ENCODE measurements around the gene SCUBE3.

The SCUBE3 gene

DNA sequence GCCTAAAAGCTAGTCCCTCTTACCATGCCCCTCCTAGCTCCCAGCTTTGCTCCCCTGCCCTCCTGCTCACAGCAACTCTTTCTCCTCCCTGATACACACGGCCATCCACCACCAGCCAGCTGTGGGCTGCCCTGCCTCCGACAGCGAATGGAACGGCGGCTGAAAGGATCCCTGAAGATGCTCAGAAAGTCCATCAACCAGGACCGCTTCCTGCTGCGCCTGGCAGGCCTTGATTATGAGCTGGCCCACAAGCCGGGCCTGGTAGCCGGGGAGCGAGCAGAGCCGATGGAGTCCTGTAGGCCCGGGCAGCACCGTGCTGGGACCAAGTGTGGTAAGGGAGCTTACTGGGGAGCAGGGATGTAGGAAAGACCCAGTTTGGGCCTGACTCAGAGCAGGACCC lies 29.1 kb downstream of the SCUBE3 start:
- DNase-seq, result no peak

DNA sequence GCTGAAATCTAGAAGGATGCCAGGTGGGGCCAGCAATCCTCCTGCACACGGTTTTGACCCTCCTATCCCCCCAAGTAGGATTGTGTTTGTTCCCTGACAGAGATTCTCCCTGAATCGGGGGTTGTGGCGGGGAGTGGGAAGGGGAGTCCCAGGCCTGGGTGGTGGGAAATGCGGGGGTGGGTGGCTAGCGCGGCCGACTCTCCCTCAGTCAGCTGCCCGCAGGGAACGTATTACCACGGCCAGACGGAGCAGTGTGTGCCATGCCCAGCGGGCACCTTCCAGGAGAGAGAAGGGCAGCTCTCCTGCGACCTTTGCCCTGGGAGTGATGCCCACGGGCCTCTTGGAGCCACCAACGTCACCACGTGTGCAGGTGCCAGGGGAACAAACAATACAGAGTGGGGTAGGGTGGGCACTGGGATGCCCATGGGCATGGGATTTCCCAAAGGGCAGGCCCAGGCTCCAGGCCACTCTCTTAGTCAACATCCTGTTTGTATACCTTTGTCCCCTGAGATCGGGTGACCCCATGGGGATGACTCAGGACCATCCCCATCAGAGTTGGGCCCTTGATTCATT lies 29.7 kb downstream of the SCUBE3 start:
- DNase-seq, result no peak

DNA sequence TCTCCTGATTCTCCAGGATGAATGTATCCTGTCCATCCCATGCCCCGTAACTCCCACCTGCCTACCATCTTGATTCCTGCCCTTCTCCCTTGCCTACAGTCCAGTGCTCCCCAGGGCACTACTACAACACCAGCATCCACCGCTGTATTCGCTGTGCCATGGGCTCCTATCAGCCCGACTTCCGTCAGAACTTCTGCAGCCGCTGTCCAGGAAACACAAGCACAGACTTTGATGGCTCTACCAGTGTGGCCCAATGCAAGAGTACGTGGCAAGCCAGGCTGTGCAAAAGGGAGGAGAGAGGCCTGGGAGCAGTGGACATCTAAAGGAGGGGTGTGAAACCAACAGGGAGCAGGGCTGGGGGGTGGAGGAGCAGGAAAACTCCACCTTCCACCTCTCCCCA lies 30.8 kb downstream of the SCUBE3 start:
- no peak for DNase-seq

DNA sequence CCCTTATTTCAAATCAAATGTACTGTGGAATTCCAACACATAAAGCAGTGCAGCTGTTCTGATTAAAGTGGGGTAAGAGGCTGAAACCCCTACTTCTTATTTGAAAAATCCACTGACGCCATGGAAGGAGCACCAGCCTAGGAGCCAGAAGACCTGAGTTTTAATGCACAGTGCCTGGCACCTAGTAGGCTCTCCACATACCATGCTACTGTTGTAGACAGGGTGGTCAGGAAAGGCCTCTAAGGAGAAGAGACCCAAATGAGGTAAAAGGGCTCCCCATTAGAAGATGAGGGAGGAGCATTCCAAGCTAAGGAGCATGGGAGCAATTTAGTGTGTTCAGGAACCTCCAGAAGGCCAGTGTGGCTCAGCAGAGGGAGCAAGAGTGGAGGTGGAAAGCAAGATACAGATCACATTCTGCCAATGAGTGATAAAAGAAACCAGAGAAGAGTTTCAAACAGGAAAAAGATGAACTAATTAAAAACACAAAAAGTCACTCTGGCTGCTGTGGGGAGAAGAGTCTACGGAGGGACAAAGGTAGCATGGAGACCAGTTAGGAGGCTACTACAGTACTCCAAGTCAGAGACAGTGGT lies 34.0 kb downstream of the SCUBE3 start:
- DNase-seq, result no peak

DNA sequence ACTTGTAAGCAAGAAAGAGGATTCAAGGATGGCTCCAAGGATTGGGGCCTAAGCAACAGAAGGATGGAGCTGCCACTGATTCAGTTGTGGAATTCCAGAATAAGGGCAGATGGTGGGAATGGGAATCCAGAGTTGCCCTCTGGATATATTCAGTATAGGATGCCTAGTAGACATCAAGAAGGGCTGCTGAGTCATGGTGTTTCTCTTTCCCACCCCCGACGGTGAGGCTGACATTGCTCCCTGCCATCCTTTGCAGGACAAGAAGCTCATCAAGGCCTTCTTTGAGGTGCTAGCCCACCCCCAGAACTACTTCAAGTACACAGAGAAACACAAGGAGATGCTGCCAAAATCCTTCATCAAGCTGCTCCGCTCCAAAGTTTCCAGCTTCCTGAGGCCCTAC lies 34.5 kb downstream of the SCUBE3 start:
- DNase-seq, result no peak

DNA sequence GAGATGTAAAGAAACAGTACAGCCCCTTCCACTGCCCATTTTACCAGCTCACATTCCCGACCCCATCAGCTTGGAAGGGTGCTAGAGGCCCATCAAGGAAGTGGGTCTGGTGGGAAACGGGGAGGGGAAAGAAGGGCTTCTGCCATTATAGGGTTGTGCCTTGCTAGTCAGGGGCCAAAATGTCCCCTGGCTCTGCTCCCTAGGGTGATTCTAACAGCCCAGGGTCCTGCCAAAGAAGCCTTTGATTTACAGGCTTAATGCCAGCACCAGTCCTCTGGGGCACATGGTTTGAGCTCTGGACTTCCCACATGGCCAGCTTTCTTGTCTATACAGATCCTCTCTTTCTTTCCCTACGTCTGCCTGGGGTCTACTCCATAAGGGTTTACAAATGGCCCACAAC lies 35.2 kb downstream of the SCUBE3 start:
- no peak for DNase-seq

DNA sequence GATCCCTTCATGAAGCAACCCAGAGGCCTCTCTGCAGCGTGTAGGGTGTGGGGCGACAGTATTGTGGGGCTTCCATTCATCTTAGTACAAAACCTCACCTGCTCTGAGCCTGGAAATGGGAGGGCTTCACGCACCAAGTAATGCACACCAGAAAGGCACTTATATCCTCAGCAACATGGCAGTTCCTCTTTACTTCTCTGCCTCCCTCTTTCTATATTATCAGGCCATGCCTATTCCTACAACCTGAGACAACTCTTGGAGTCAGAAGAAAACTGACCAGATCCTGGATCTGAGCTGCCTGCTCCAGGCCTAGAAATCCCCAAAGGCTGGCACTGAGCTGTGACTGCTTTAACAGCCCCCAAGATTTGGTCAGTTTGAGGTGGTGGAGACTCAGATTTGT lies 38.2 kb downstream of the SCUBE3 start:
- DNase-seq, result no peak

DNA sequence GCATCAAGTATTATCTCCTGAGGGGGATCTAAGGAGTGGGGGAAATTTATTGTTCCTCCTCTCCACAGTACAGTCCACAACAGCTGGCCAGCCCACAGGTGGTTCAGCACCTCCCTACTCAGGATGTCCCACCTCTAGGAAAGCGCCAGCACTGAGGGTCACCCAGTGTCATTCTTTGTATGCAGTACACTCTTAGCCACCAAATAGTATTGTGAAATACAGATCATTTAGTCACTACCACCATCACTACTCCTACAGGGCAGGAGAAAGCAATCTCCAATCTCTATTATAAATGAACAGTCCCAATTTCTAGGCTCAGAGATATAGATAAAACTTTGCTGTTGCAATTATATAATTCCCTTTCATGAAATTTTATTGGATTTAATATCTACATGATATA lies 39.5 kb downstream of the SCUBE3 start:
- DNase-seq, result no peak

DNA sequence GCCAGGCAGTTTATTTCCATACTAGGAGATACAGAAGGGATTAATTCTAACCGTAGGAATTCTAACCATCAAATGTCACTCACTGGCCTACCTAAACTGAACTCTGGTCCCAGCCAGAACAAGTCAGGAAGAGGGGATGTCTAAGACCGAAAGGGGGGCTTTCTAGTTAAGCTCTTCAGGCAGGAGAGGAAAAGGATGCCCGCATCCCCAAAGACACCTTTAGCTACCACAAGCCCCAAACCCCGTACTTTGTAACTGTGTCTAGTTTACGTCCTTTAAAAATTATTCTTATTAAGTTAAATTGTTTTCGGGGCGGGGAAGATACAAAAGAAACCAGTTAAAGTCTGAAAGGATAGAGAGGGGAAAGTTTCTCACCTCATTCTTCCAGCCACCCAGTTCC lies 44.6 kb downstream of the SCUBE3 start:
- no peak for DNase-seq

DNA sequence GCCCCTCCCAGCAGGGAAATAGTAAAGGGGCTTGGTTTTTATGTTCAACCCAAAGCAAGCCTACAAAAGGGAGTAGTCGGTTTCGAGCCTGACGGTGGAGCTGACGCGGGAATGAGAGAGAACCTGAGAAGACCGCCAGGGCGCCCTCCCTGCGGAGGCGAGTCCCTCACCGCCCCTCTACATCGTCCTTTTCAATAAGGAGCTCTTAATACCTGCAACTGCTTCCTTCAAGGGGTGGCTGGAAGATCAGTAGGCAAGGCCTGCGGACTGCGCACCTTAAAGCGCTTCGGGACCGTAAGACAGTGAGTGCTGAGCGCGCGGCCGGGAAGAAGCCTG lies 45.1 kb downstream of the SCUBE3 start:
- DNase-seq, result peak; percentile 60

DNA sequence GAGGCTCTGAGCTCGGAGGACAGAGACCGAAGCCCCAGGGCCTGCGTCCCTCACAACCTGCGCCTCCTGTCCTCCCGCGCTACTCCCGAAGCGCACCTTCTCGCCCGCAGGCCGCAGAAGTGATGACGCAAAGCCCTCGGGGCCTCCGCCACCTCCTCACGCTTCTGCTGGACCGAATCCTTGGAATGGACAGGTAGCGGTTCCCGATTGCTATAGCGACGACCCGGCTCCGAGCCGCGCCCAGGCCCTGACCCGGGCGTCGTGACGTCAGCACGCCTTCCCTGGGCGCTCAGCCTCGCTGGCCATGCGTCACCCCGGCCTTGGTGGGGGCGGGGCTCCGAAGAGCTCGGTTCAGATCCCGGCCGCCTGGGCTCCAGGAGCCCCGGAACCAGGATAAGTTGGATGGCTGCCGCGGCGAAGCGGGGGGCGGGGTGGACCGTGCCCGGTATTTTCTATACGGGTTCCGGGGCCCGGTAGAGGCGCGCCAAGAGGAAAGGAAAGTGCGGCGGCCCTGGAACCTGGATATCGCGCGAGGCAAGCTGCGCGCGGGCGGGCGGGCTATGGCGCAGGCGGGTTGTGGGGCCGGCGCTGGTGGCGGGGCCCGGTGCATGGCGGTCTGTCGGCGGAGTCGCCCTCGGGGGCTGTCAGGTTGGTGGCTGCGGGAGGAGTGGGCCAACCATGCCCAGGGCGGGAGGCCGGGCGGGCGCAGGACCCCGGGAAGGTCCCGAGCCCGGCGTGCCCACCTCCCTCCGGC lies 45.6 kb downstream of the SCUBE3 start, which contains the start of gene ZNF76:
Gene ZNF76, plus strand, starts transcription at position 542 of the 754 bp plus-strand sequence. CDS start 21,417 bp downstream, outside the sequence.
- peak; percentile 93 for DNase-seq

DNA sequence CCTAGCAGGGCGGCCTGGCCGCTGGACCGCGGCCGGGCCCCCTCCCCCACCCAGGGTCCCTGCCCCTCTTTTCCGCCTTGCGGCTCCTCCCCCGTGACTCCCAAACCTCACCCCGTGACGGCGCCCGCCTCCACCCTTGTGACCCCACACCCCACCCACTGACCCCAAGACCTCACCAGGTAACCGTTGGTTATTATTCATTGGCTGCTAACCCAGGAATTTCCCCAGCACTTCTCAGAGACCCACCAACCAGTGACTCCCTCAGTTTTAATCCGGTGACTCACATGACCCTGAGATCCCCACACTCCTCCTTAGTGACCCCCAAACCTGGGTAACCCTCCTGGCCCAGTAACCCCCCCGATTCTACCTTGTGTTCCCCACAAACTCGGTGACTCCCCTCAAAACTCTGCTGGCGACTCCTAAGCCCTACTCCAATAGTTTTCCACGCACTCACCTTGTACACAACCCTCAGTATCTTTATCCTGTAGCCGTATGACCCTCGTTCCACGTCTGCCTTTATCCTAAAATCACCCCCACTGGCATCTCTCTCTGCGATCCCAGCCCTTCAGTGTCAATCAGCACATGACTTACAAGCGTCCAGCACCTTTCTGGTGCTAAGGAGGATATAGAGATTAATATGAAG lies 46.3 kb downstream of the SCUBE3 start:
- no peak for DNase-seq

DNA sequence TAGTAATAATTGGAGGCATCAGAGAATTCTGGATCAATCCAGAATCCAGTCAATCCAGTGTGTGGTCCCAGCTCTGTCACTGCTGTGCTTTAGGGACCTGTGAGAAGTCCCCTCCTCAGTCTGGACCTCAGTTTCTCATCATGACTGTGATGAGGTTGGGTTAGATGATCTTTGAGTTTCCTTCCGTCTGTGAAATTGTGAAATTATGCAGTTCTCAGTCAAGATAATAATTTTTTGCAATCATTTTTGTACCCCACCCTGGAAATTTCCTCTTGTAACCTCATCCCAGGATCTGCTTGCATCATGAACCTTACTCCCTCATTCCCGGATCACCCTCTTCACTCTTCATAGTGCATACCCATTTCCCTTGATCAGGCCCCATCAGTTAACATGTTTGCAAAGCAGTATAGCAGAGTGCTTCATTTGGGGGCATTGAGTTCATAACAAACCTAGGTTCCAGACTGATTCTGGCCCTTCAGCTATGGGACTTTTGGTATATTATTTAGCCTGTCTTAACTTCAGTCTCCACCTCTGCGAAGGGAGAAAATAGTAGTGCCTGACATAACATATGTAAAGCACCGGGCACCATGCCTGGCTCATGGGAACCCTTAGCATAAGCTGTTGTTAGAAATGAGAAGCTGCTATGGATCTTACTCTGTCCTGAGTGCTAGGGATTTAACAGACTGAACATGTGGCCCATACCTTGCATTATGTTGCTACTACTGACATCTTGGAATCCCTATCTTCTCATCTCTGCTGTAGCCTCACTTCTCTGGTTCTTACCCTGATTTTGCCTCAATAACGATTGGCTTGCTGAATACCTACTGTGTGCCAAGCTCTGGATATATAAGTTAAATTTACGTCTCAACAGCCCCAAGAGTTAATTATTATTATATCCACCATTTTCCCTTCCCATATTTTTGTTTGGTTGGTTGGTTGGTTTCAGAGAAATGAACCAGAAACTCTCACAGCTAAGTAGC lies 47.1 kb downstream of the SCUBE3 start:
- no peak for DNase-seq

DNA sequence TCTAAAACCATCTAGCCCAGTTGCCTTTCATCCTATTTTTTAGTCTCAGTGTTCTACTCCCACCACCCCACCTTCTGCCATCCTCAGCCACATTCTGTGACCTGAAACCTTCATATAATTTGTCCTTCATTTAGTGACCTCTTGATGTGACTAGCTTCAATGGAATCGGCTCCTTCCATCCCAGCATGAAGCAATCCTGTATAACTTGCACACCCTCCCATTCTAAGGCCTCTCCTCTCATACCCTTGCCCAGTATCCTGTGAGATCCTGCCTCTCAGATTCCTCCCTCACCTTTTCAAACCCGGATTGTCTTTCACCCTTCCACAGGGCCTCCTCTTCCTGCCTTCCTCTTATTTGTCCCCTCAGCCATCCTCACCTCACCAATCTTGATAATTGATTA lies 48.8 kb downstream of the SCUBE3 start:
- no peak for DNase-seq

DNA sequence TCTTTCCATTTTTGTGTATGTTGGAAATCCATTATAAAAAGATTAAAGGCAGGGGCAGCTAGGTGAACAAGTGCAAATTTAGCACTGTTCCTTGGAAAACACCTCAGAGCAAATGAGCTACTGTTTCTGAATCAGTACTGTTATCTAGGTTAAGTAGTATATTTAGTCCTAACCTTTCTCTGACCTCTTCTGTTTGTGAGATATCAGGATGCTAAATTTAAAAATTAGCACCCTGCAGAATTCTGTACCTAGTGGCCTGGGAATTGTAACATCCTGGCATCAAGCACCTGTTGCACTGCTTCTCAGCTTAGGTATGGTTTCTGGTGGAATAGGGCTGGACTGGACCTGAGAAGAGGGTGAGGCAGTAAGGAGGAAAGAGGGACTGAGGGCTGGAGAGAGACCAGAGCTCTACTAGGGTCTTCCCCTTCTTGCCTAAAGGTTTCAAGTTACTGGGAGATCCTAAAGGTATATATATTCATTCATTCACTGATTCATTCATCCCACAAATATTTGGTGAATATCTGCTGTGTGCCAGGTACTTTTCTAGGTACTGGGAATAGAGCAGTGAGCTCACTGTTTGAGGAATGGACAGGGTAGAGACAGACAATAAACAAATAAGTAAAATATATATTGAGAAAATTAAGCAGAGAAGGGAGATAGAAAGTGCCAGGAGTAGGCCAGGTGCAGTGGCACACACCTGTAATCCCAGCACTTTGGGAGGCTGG lies 51.0 kb downstream of the SCUBE3 start:
- no peak for DNase-seq

DNA sequence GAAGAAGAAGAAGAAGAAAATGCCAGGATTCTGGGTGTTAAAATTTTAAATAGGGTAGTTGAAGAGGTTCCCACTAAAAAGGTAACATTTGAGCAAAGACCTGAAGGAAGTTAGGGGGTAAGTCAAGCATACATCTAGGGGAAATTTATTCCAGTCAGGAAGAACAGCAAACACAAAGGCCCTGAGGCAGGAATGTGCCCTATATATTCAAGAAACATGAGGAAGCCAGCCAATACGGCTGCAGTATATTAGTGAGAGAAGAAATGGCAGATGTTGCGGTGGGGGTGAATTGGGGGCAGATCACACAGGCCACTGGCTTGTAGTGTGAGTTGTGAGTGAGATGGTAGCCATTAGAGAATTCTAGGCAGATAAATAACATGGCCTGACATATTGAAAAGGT lies 51.8 kb downstream of the SCUBE3 start:
- no peak for DNase-seq

DNA sequence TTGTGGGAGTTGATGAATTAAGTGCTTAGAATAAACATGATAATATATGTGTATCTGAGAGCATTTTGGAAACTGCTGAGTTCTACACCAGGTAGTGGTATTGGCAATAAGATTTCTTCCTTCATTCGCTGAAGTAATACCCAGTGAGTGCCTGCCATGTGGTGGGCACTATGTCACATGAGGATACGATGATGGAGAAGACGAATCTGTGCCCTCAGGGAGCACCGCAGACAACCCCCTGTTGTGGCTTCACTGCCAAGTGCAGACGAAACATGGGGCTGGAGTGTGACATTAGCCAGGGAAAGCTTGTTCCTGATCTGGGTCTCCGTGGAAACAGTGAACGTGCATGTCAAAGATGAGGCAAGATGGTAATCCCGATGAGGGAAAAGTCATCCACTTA lies 53.7 kb downstream of the SCUBE3 start:
- no peak for DNase-seq

DNA sequence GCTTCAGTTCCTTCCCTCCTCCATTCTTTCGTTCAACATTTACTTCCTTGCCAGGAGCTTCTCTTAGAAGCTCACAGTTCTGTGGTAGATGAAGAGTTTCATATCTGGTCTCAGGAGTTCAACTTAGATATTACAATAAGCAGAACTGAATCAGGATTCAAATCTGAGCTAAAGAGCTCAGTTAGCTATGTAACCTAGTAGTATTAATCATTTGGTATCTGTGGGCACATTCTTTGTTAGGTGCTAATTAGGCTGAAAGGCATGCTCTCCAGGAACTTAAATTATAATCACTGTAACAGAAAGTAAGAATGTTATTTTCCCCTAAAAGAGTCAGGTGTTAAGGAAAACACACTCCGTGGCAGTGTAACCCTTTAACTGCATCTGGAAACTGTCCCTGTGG lies 54.1 kb downstream of the SCUBE3 start:
- no peak for DNase-seq

DNA sequence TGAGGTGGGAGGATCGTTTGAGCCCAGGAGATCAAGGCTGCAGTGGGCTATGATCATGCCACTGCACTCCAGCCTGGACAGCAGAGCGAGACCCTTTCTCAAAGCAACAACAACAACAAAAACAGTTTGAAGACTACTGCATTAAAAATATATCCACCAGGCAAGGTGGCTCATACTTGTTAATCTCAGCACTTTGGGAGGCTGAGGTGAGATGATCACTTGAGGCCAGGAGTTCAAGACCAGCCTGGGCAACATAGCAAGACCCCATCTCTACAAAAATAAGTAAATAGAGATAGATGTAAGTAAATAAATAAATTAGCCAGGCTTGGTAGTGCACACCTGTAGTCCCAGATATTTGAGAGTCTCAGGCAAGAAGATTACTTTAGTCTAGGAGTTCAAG lies 58.2 kb downstream of the SCUBE3 start:
- DNase-seq, result no peak

DNA sequence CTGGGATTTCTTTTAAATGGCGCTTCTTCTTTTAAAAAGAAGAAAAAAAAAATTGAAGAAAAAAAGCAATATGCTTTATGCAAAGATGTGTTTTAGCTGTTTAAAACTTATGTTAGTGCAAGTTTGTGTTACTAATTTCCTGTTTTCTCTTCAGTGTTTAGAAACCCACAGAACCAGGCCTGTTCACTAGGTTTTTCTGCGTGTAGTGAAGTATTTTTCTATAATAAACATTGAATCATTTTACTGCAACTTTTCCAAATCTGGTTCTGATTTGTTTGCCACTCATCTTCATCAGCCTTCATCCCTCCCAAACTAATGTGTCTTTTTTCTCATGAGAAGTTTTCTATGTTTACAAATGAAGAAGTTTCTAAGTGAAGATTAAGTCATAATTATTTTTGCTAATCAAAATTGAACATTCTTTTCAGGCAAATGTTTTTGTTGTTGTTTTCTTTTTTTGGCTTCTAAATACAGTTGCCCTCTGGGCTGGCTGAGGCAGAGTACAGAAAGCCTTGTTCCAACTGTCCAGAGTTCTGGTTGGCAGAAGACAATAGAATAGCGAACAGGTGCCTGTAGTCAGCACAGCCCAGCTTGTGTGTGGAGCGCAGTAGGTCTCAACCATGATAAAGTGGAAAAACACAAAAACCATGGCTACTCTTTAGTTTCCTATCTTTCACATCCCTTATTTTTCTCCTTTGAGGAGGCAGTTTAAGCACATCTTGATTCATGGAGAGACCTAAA lies 60.2 kb downstream of the SCUBE3 start:
- no peak for DNase-seq

DNA sequence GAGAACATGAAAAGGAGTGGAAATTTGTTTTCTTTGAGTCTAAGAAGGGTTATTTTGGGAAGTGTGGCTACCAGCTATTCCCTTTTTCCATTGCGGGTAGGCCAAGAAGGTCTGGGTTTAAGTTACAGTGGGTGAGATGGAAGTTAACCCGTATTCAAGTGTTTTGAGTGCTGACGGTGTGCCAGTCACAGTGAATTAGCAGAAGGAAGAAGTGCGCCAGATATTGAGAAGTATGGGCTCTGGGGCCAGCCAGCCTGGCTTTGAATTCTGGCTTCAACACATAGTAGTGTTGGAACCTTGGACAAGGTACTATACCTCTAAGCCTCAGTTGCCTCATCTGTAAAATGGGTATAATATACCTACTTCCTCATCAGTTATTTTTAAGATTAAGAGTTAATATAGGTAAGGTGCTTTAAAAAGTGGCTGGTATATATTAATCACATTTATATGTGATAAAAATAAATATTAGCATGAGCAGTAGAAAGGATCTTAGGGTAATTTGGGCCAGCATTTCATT lies 62.0 kb downstream of the SCUBE3 start:
- no peak for DNase-seq
